Keratinocyte (primary cell): Measurements from ENCODE around the gene CCDC40. TPM values are rescaled to one million over a fixed set of nuclear protein-coding genes. Genes with fewer than 3 reads are reported as not detected.

Experiments
- DNase-seq: peaks from one replicate; pipeline ENCODE4 v3.0.0-alpha.2; 2011; ENCODE audit warnings: low read depth, missing footprints, low spot score
- FAIRE-seq: peaks from 2 replicates; lab custom pipeline; 2011; peaks lifted over from hg19 to GRCh38; lab: Jason Lieb, UNC
- H2AFZ ChIP-seq: 2 replicates; pipeline ENCODE4 v1.6.0; 2012; ENCODE audit warnings: low read length, control low read depth, inconsistent platforms; ENCODE audit not compliant: control insufficient read depth
- H3K27ac ChIP-seq: 2 replicates; pipeline ENCODE4 v1.5.1; 2011; ENCODE audit warnings: low read length; ENCODE audit not compliant: control insufficient read depth, insufficient read depth
- H3K27me3 ChIP-seq: 3 replicates; pipeline ENCODE4 v1.6.0; 2011; ENCODE audit warnings: low read length; ENCODE audit not compliant: control insufficient read depth, insufficient read depth; ENCODE audit errors: extremely low read depth
- H3K36me3 ChIP-seq, 2 experiments: 2 replicates in 1 of 2; 3 replicates in 1 of 2; pipeline ENCODE4 v1.5.1; 2011; ENCODE audit warnings: low read length in 2 of 2, mild to moderate bottlenecking in 1 of 2; ENCODE audit not compliant: control insufficient read depth in 2 of 2, insufficient read depth in 2 of 2; ENCODE audit errors: extremely low read depth in 1 of 2
- H3K4me1 ChIP-seq: 3 replicates; pipeline ENCODE4 v1.5.1; 2011; ENCODE audit warnings: low read length; ENCODE audit not compliant: control insufficient read depth, insufficient read depth; ENCODE audit errors: extremely low read depth
- H3K4me2 ChIP-seq: 3 replicates; pipeline ENCODE4 v1.6.0; 2011; ENCODE audit warnings: low read depth, low read length; ENCODE audit not compliant: control insufficient read depth, insufficient read depth; ENCODE audit errors: extremely low read depth
- H3K4me3 ChIP-seq, 3 experiments: fragments of 200-600 bp in 1 of 3; sonication (generic) in 1 of 3; 2 replicates in 2 of 3; 3 replicates in 1 of 3; pipeline ENCODE4 v1.5.1; 2011 to 2016; ENCODE audit warnings: low read length in 3 of 3, mild to moderate bottlenecking in 3 of 3, control low read depth in 2 of 3, inconsistent platforms in 1 of 3, low read depth in 1 of 3, mixed read lengths in 1 of 3, mixed run types in 1 of 3, moderate library complexity in 1 of 3; ENCODE audit not compliant: control insufficient read depth in 2 of 3, insufficient read depth in 2 of 3; ENCODE audit errors: extremely low read depth in 1 of 3
- H3K79me2 ChIP-seq: 2 replicates; pipeline ENCODE4 v1.6.0; 2012; ENCODE audit warnings: low read length; ENCODE audit not compliant: control insufficient read depth, insufficient read depth
- H3K9ac ChIP-seq: 3 replicates; pipeline ENCODE4 v1.6.0; 2011; ENCODE audit warnings: low read length; ENCODE audit not compliant: control insufficient read depth, insufficient read depth; ENCODE audit errors: extremely low read depth
- H3K9me1 ChIP-seq: 3 replicates; pipeline ENCODE4 v1.6.0; 2011; ENCODE audit warnings: low read length; ENCODE audit not compliant: control insufficient read depth, insufficient read depth; ENCODE audit errors: extremely low read depth
- H3K9me3 ChIP-seq: 2 replicates; pipeline ENCODE4 v1.5.1; 2012; ENCODE audit warnings: low read depth, low read length; ENCODE audit not compliant: control insufficient read depth
- H4K20me1 ChIP-seq: 3 replicates; pipeline ENCODE4 v1.6.0; 2011; ENCODE audit warnings: low read length; ENCODE audit not compliant: control insufficient read depth, insufficient read depth; ENCODE audit errors: extremely low read depth
- CTCF ChIP-seq, 3 experiments: IDR thresholded peaks in 1 of 3; conservative IDR thresholded peaks in 1 of 3; optimal IDR thresholded peaks in 1 of 3; 2 replicates in 2 of 3; 3 replicates in 1 of 3; pipeline versions ENCODE3 to v1.5.1; 2011; ENCODE audit warnings: low read length in 3 of 3, mild to moderate bottlenecking in 3 of 3, moderate library complexity in 2 of 3, control low read depth in 1 of 3, inconsistent platforms in 1 of 3; ENCODE audit not compliant: insufficient read depth in 2 of 3; ENCODE audit errors: extremely low read depth in 1 of 3
- EZH2 ChIP-seq: IDR thresholded peaks from one replicate; pipeline ENCODE4 v1.6.1; 2012; ENCODE audit warnings: inconsistent platforms, mild to moderate bottlenecking, low read length, moderate library complexity
- dilution Hi-C: fragments of 300-500 bp; cut with MboI; formaldehyde crosslinking; loops from one replicate; pipeline ENCODE4 v1.7.0; 2020; ENCODE audit warnings: low sequenced_read_pairs; ENCODE audit not compliant: extremely low pct_ligation_motif_present
- polyA plus RNA-seq, 5 experiments: library from polyadenylated mRNA; depleted of rRNA in 3 of 5; stranded (reverse) in 3 of 5; stranded (forward) in 1 of 5; unstranded in 1 of 5; fragments of >200 nt; gene quantifications; 1 replicate in 1 of 5; 2 replicates in 3 of 5; 3 replicates in 1 of 5; pipeline versions ENCODE4 v1.2.1 to v1.2.3, GENCODE V29; 2011 to 2012; ENCODE audit warnings: missing spikeins in 2 of 5, low read depth in 1 of 5, low replicate concordance in 1 of 5

The CCDC40 gene
- polyA plus RNA-seq, 1 donor (not counting 4 experiments of a cell fraction or from before 2014, with no cell fraction given) = 2.4 TPM

GRCh38 chr17:80119839-80120238, 83.4 kb downstream of the CCDC40 start:
- FAIRE-seq (no peak), DNase-seq (no peak)
- Histone ChIP-seq H3K9ac (no peak overlapping the region), H3K9me3 (no peaks in the 10 kb centered on the region), H3K27ac (no peak overlapping the region), H3K36me3 (no peaks in the 10 kb centered on the region), H3K4me3 (no peak overlapping the region), H3K9me1 (no peaks in the 10 kb centered on the region), H3K4me1 (peaks cover 8% of the 10 kb centered on the region), H3K27me3 (no peaks in the 10 kb centered on the region), H4K20me1 (no peaks in the 10 kb centered on the region), H3K79me2 (no peaks in the 10 kb centered on the region), H3K4me2 (no peak overlapping the region), H2AFZ (no peak overlapping the region)
- dilution Hi-C loops = no loop called here
- TF ChIP-seq CTCF (optimal IDR thresholded peaks at IDR 0.05 in 1 of 3, IDR thresholded peaks at IDR 0.05 in 1 of 3, conservative IDR thresholded peaks at IDR 0.05 in 1 of 3; ENCODE audit: extremely low read depth in 1 of 3, insufficient read depth in 2 of 3, low read length in 3 of 3) = no peak
- TF ChIP-seq EZH2 = no peak

- Histone ChIP-seq H3K9me3 (no peaks in the 10 kb centered on the region), H3K9ac (no peak overlapping the region), H4K20me1 (no peaks in the 10 kb centered on the region), H3K36me3 (no peaks in the 10 kb centered on the region), H3K4me2 (no peak overlapping the region), H3K27me3 (no peaks in the 10 kb centered on the region), H3K9me1 (no peaks in the 10 kb centered on the region), H2AFZ (no peak overlapping the region), H3K79me2 (no peaks in the 10 kb centered on the region), H3K27ac (no peak overlapping the region), H3K4me3 (no peak overlapping the region), H3K4me1 (peaks cover 8% of the 10 kb centered on the region)
- no peak for TF ChIP-seq CTCF (optimal IDR thresholded peaks at IDR 0.05 in 1 of 3, IDR thresholded peaks at IDR 0.05 in 1 of 3, conservative IDR thresholded peaks at IDR 0.05 in 1 of 3; ENCODE audit: extremely low read depth in 1 of 3, insufficient read depth in 2 of 3, low read length in 3 of 3)
- no peak for TF ChIP-seq EZH2
- DNase-seq (no peak), FAIRE-seq (no peak)
- dilution Hi-C loops = no loop called here
Observed at GRCh38 chr17:80122026-80122575, 85.7 kb downstream of the CCDC40 start.
